Adrenal gland (tissue), 12 donors: ENCODE measurements around the gene DALRD3. TPM values are rescaled to one million over a fixed set of nuclear protein-coding genes. Genes with fewer than 3 reads are reported as not detected.

ENCODE experiments used
- DNase-seq, 7 donors: peaks; one replicate each; pipeline ENCODE4 v3.0.0-alpha.2; 2019 to 2020
- H3K27ac ChIP-seq, 5 donors: fragments of 200-600 bp; sonication (generic) in 4 of 5; 1 replicate in 3 of 5; 2 replicates in 2 of 5; pipeline versions ENCODE4 v1.5.1 to v1.8.0; 2016 to 2020; ENCODE audit warnings: mild to moderate bottlenecking in 1 of 5
- H3K27me3 ChIP-seq: fragments of 200-600 bp; 2 replicates; pipeline ENCODE4 v1.8.0; 2021
- H3K36me3 ChIP-seq, 2 donors: fragments of 200-600 bp; replicated peaks in 1 of 2; 1 replicate in 1 of 2; 2 replicates in 1 of 2; pipeline versions ENCODE4 v1.5.1 to v1.8.0; 2018 to 2022
- H3K4me1 ChIP-seq, 2 donors: fragments of 200-600 bp; replicated peaks in 1 of 2; 1 replicate in 1 of 2; 2 replicates in 1 of 2; pipeline versions ENCODE4 v1.5.1 to v1.8.0; 2018 to 2021
- H3K4me3 ChIP-seq, 4 donors: fragments of 200-600 bp; sonication (generic) in 3 of 4; one replicate each; pipeline ENCODE4 v1.5.1; 2016 to 2018
- H3K9me3 ChIP-seq, 3 donors: fragments of 200-600 bp; sonication (generic) in 1 of 3; replicated peaks in 1 of 3; 1 replicate in 2 of 3; 2 replicates in 1 of 3; pipeline versions ENCODE4 v1.5.1 to v1.8.0; 2016 to 2021
- POLR2A ChIP-seq, 2 donors: fragments of 450-650 bp; IDR thresholded peaks; one replicate each; pipeline ENCODE4 v1.6.1; 2017; ENCODE audit warnings: antibody characterized with exemption in 2 of 2, mild to moderate bottlenecking in 2 of 2, moderate library complexity in 1 of 2
- WGBS, 4 donors: extraction: QIAGEN DNeasy Blood & Tissue Kit in 2 of 4; methylation state at CpG; one replicate each; pipeline versions ENCODE4 v1.1.5 to v1.1.7; 2013 to 2017; 5-methylcytosine and 5-hydroxymethylcytosine counted together
- intact Hi-C, 2 donors: fragments of 100-400 bp; cut with DNase I; formaldehyde crosslinking; loops; one replicate each; pipeline versions ENCODE4 v1.14.1 to v1.15.0; 2022 to 2023
- polyA plus RNA-seq, 3 donors: library from polyadenylated mRNA; stranded (reverse); fragments of 200-250 nt in 2 of 3; fragments of 350-450 nt in 1 of 3; fragmentation: Illumina TruSeq in 1 of 3; extraction: RNeasy Lipid Tissue Mini Kit (QIAGEN cat#74804) in 1 of 3; gene quantifications; one replicate each; pipeline ENCODE4 v1.2.3, GENCODE V29; 2013 to 2014
- total RNA-seq, 9 donors: library from RNA; depleted of rRNA in 4 of 9; stranded (reverse); fragments of >200 nt in 4 of 9; fragments of 120-200 nt in 1 of 9; fragmentation: NEBNext Ultra II Directional in 1 of 9; extraction: Animal tissue kit (Norgen Biotek cat#: 25700) in 1 of 9; gene quantifications; one replicate each; pipeline versions ENCODE4 v1.1.0 to v1.2.4, GENCODE V29; 2013 to 2023
- TF ChIP-seq, protein P1 (sequence below), 6 experiments: fragments of 450-650 bp in 4 of 6; fragments of 200-600 bp in 2 of 6; sonication (generic) in 1 of 6; IDR thresholded peaks; 1 replicate in 5 of 6; 2 replicates in 1 of 6; pipeline versions ENCODE4 v1.5.1 to v1.8.0; 2016 to 2021; ENCODE audit warnings: antibody characterized with exemption in 6 of 6, mild to moderate bottlenecking in 2 of 6, moderate library complexity in 1 of 6
- donor health status: healthy with polysubstance abuse.
- donor health status: Bipolar disorder and iron deficiency.
- donor health status: DM: yes; HTN: yes; CAD: no.
- donor health status: DM: no; HTN: no; CAD: no.
- donor health status: DM: no; HTN: no; CAD: no.
- donor health status: DM: yes; HTN: yes; CAD: no.

Gene DALRD3
- total and polyA plus RNA-seq, 12 donors = 18.4 to 87.9 (median 46.7) TPM

- peaks cover 0 to 68% of the 10 kb centered on the region in 2 donors for H3K36me3 ChIP-seq
- WGBS, 4 donors = 86 to 97% (median 93%) methylated on average over 2 of the region's 2 CpGs
- no peak overlapping the region for H3K27ac ChIP-seq
- no peak overlapping the region for H3K4me3 ChIP-seq
- no peak for DNase-seq
- H3K4me1 ChIP-seq = no peaks in the 10 kb centered on the region
- H3K27me3 ChIP-seq = no peaks in the 10 kb centered on the region
- no peak for TF ChIP-seq POLR2A (IDR thresholded peaks at IDR 0.05)
- TF ChIP-seq, protein P1, sequence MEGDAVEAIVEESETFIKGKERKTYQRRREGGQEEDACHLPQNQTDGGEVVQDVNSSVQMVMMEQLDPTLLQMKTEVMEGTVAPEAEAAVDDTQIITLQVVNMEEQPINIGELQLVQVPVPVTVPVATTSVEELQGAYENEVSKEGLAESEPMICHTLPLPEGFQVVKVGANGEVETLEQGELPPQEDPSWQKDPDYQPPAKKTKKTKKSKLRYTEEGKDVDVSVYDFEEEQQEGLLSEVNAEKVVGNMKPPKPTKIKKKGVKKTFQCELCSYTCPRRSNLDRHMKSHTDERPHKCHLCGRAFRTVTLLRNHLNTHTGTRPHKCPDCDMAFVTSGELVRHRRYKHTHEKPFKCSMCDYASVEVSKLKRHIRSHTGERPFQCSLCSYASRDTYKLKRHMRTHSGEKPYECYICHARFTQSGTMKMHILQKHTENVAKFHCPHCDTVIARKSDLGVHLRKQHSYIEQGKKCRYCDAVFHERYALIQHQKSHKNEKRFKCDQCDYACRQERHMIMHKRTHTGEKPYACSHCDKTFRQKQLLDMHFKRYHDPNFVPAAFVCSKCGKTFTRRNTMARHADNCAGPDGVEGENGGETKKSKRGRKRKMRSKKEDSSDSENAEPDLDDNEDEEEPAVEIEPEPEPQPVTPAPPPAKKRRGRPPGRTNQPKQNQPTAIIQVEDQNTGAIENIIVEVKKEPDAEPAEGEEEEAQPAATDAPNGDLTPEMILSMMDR (IDR thresholded peaks at IDR 0.05) = no peak
- intact Hi-C loops = no loop called here
- no peaks in the 10 kb centered on the region for H3K9me3 ChIP-seq
Observed at GRCh38 chr3:49054344-49054862, 36.0 kb upstream of the DALRD3 start.

DNA sequence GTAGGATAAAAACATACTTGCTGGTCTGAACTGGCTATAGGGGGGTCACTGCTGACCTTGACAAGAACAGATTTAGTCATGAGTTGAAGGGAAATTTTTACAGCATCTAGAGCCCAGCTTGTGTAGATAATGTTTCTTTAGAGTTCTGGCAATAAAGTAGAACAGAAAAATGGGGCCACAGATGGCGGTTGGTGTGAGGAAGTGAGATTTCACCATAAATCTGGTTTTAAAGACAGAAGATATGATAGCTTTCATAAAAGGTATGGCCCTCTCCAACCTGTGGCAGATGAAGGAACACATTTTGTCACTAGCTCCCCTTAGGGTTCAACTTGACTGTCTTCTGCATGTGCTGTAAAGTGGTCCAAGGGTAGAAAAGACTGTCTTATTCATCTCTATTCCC is 35.2 kb upstream of the DALRD3 start:
- no peak for DNase-seq
- Histone ChIP-seq H3K9me3 (no peaks in the 10 kb centered on the region), H3K27ac (no peak overlapping the region), H3K36me3 (peaks cover 0 to 68% of the 10 kb centered on the region in 2 donors), H3K4me1 (no peaks in the 10 kb centered on the region), H3K4me3 (no peak overlapping the region), H3K27me3 (no peaks in the 10 kb centered on the region)
- intact Hi-C loops = no loop called here
- 71 to 95% (median 86%) methylated on average over 1 of the region's 1 CpG for WGBS, 4 donors
- no peak for TF ChIP-seq POLR2A (IDR thresholded peaks at IDR 0.05)
- TF ChIP-seq, protein P1 (IDR thresholded peaks at IDR 0.05) = no peak

DNA sequence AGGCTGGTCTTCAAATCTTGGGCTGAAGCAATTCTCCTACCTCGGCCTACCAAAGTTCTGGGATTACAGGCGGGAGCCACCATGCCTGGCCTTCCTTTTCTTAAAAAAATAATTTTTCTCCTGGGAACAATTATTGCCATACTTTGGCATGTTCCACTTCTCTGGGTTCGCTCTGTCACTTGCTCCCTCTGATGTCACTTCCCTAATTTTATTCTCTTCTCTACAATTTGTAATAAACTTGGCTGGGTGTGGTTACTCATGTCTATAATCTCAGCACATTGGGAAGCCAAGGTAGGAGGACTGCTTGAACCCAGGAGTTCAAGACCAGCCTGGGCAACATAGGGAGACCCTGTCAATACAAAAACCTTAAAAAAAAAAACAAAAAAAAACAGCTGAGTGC is 16.9 kb upstream of the DALRD3 start:
- TF ChIP-seq, protein P1 (IDR thresholded peaks at IDR 0.05) = no peak
- TF ChIP-seq POLR2A (IDR thresholded peaks at IDR 0.05) = no peak
- no peak for DNase-seq
- H3K9me3 ChIP-seq = no peaks in the 10 kb centered on the region
- H3K27ac ChIP-seq = no peak overlapping the region
- H3K27me3 ChIP-seq = no peaks in the 10 kb centered on the region
- 85 to 92% (median 90%) methylated on average over 3 of the region's 3 CpGs for WGBS, 4 donors
- H3K4me3 ChIP-seq = no peak overlapping the region
- H3K4me1 ChIP-seq = no peaks in the 10 kb centered on the region
- H3K36me3 ChIP-seq = peaks cover 0 to 48% of the 10 kb centered on the region in 2 donors
- intact Hi-C loops = no loop called here

DNA sequence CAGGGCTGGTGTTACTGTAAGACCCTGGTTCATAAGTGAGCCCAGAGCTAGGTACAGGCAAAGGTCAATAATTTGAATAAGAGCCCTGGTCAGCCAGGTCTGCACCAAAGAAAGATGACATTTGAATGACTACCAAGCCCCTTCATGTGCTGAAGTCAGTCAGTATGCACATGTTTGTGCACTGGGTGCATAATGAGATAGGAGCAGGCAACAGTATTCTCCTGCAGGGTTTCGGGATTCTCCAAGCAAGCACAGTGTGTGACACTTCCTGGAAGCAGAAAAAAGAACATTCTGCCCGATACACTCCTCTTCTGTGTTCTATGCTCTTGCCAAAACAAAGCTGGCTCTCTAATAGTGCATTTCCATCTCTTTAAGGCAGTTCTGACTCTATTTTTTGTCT is 16.3 kb upstream of the DALRD3 start:
- intact Hi-C loops = no loop called here
- WGBS, 4 donors = 81 to 95% (median 93%) methylated on average over 2 of the region's 2 CpGs
- H3K9me3 ChIP-seq = no peaks in the 10 kb centered on the region
- no peak for TF ChIP-seq POLR2A (IDR thresholded peaks at IDR 0.05)
- TF ChIP-seq, protein P1 (IDR thresholded peaks at IDR 0.05) = no peak
- no peak for DNase-seq
- no peaks in the 10 kb centered on the region for H3K27me3 ChIP-seq
- peaks cover 0 to 3% of the 10 kb centered on the region in 2 donors for H3K4me1 ChIP-seq
- H3K36me3 ChIP-seq = peaks cover 0 to 48% of the 10 kb centered on the region in 2 donors
- H3K27ac ChIP-seq = no peak overlapping the region
- no peak overlapping the region for H3K4me3 ChIP-seq
